ENCODE results near the gene EXD2.

GRCh38 chr14:69289811-69290520 lies 98.7 kb downstream of the EXD2 start:
- TF ChIP-seq, protein P1, sequence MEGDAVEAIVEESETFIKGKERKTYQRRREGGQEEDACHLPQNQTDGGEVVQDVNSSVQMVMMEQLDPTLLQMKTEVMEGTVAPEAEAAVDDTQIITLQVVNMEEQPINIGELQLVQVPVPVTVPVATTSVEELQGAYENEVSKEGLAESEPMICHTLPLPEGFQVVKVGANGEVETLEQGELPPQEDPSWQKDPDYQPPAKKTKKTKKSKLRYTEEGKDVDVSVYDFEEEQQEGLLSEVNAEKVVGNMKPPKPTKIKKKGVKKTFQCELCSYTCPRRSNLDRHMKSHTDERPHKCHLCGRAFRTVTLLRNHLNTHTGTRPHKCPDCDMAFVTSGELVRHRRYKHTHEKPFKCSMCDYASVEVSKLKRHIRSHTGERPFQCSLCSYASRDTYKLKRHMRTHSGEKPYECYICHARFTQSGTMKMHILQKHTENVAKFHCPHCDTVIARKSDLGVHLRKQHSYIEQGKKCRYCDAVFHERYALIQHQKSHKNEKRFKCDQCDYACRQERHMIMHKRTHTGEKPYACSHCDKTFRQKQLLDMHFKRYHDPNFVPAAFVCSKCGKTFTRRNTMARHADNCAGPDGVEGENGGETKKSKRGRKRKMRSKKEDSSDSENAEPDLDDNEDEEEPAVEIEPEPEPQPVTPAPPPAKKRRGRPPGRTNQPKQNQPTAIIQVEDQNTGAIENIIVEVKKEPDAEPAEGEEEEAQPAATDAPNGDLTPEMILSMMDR (IDR thresholded peaks at IDR 0.05 in 4 of 5, conservative IDR thresholded peaks at IDR 0.05 in 1 of 5), result no peak
- no peak for TF ChIP-seq POLR2A (IDR thresholded peaks at IDR 0.05)
